HepG2 (cell line): ENCODE data around the gene LRRC73. TPM values are rescaled to one million over a fixed set of nuclear protein-coding genes. Genes with fewer than 3 reads are reported as not detected.
A peak's percentile ranks its signal among the peaks of the same experiment; 100 is the strongest.

Source experiments
- NAIF1 ChIP-seq: sonication (generic); formaldehyde crosslinking; IDR thresholded peaks from 2 replicates; pipeline ENCODE4 v1.5.0; 2020; ENCODE audit warnings: mild to moderate bottlenecking, missing genetic modification reagents, borderline replicate concordance
- NFE2 ChIP-seq: sonication (generic); formaldehyde crosslinking; IDR thresholded peaks from 2 replicates; pipeline ENCODE4 v1.4.0; 2020; ENCODE audit warnings: missing genetic modification reagents
- NFIC ChIP-seq: IDR thresholded peaks from 2 replicates; pipeline ENCODE4 v1.6.1; 2012; ENCODE audit warnings: mild to moderate bottlenecking, low read length, inconsistent platforms
- STAT6 ChIP-seq: sonication (generic); formaldehyde crosslinking; IDR thresholded peaks from 2 replicates; pipeline ENCODE4 v1.4.0; 2020; ENCODE audit warnings: missing genetic modification reagents, mild to moderate bottlenecking, borderline replicate concordance
- ZBTB21 ChIP-seq: sonication (generic); formaldehyde crosslinking; IDR thresholded peaks from 2 replicates; pipeline ENCODE4 v1.4.0; 2020; ENCODE audit warnings: missing genetic modification reagents
- ZBTB39 ChIP-seq: sonication (generic); formaldehyde crosslinking; IDR thresholded peaks from 2 replicates; pipeline ENCODE4 v1.5.0; 2020; ENCODE audit warnings: missing genetic modification reagents
- ZNF282 ChIP-seq: fragments of 450-650 bp; IDR thresholded peaks from 2 replicates; pipeline ENCODE4 v1.6.1; 2018; ENCODE audit not compliant: partially characterized antibody
- ZNF318 ChIP-seq: sonication (generic); formaldehyde crosslinking; IDR thresholded peaks from 2 replicates; pipeline ENCODE4 v1.4.0; 2020; ENCODE audit warnings: mild to moderate bottlenecking, missing genetic modification reagents
- polyA plus RNA-seq, 8 experiments: library from polyadenylated mRNA; depleted of rRNA in 3 of 8; stranded (reverse) in 7 of 8; unstranded in 1 of 8; fragments of >200 nt; fragmentation: Illumina TruSeq in 4 of 8; extraction: Trizol in 4 of 8; gene quantifications; 2 replicates each; pipeline versions ENCODE4 v1.2.1 to v1.2.3, GENCODE V29; 2011 to 2016; ENCODE audit warnings: low read depth in 4 of 8, missing spikeins in 1 of 8, mixed read lengths in 1 of 8; ENCODE audit not compliant: insufficient read depth in 1 of 8
- total RNA-seq, 5 experiments: library from RNA; depleted of rRNA; stranded (reverse); fragments of >200 nt; fragmentation: Illumina TruSeq; extraction: Trizol; gene quantifications; 2 replicates each; pipeline ENCODE4 v1.2.3, GENCODE V29; 2016; ENCODE audit warnings: low read depth in 1 of 5

LRRC73 gene
- total and polyA plus RNA-seq, 2 of the 13 experiments (the other 11 are each of a cell fraction or from before 2014, with no cell fraction given) = 0.11 to 0.12 TPM

GRCh38 chr6:43516697-43517504 lies 6.8 kb upstream of the LRRC73 start, which contains the start of the genes POLR1C and YIPF3 (continued):
- TF ChIP-seq STAT6 = peak; percentile 66; the same call in 1 of the 2 replicates
- no peak for TF ChIP-seq ZBTB39
- TF ChIP-seq NAIF1 = peak; percentile 47; the same call in 1 of the 2 replicates
- TF ChIP-seq ZNF282 = no peak
- TF ChIP-seq ZBTB21 = no peak
- TF ChIP-seq NFIC = no peak; the same call in 1 of the 2 replicates
- TF ChIP-seq ZNF318 (CRISPR knock-in tag) = no peak
- TF ChIP-seq NFE2 (CRISPR knock-in tag) = no peak
